GM18505 (cell line): ENCODE results near the gene RBBP5.

Source experiments
- ATAC-seq: cut with Tn5 transposase; IDR thresholded peaks from one replicate; pipeline ENCODE4 v1.9.1; 2021; ENCODE audit not compliant: unreplicated experiment
- POLR2A ChIP-seq: IDR thresholded peaks from 4 replicates; pipeline ENCODE4 v1.6.1; 2011; ENCODE audit warnings: borderline replicate concordance; ENCODE audit not compliant: insufficient read depth, insufficient read length; ENCODE audit errors: extremely low read depth

Gene RBBP5

DNA sequence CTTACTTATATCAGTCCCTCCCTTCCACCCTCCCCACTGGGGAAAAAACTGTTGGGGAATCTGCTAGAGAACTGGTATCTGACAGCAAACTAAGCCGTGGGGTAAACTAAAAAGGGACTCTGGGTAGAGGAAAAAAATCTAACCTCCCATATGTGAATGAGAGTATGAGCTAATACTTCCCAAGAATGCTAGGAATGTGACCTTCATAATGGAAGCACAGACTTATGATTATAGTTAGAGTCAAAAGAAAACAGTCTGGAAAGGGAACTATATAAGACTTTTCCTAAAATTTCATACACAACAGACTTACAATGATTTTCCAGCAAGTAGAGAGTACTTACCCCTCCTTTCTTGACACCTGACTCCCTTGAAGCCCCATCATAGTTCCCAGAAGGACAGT lies 23.0 kb upstream of the RBBP5 start:
- no peak for TF ChIP-seq POLR2A
- no peak for ATAC-seq

DNA sequence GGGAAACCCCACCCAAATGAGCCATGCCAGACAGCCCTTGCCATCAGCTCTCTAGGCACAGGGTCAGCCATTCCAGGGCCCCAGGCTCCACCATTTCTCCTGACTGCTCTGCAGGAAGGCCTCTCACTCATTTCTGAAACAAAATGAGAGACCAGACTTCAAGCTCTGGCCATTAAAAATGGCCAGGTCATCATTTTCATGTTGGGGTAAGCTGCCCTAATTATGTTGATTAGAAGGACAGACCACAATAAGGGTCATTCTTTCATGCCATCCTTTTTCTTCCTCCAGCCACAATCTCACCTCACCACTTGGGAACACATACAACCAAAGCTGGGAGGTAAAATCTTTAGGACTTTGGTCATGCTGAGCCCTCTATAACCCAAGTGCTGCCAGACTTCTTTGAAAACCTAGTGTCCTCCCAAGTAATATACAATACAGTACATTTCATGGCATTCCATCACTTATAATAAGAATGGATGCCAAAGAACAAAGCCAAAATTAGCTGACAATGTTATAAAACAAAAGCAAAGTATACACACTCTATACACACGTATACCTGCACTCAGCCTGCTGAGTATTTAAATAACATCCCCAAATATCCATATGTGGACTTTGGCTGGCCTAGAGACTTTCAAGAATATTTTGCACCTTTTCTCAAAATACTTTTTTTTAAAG lies 22.4 kb upstream of the RBBP5 start:
- ATAC-seq, result no peak
- no peak for TF ChIP-seq POLR2A

- TF ChIP-seq POLR2A, result no peak
- no peak for ATAC-seq
These were observed 20.3 kb upstream of the RBBP5 start for GRCh38 chr1:205142102-205142469.

DNA sequence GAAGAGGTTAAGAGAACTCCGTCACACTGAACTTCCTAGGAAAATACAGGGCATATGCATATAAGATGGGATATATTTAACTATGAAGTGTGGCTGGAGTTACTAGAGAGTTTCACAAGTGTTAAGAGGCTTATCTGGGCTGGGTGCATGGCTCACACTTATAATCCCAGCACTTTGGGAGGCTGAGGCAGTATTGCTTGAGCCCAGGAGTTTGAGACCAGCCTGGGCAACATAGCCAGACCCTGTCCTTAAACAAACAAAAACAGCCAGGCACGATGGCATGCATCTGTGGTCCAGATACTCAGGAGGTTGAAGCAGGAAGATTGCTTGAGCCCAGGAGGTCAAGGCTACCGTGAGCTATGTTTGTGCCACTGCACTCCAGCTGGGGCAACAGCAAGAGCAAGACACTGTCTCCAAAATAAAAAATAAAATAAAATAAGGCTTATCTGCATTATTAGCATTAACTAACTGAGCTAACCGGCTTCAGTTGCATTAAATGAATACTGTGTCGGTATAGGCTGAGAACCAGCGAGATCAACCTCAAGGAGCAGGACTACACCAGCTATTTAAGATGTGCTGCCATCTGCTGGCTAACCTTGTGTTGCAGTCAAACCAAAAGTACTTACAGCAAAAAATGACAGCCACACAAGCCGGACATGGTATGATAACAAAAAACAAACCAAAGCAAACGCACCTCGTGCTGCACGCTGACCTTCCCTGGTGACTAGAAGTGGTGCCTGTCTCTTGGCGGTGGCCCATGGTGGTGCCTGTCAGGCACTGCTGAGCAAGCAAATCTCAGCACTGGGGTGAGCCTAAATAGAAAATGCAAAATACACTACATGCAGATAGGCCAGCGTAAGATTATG lies 19.7 kb upstream of the RBBP5 start:
- ATAC-seq, result no peak
- no peak for TF ChIP-seq POLR2A

- ATAC-seq, result no peak
- no peak for TF ChIP-seq POLR2A
These were observed 18.3 kb upstream of the RBBP5 start for GRCh38 chr1:205140113-205140512.

DNA sequence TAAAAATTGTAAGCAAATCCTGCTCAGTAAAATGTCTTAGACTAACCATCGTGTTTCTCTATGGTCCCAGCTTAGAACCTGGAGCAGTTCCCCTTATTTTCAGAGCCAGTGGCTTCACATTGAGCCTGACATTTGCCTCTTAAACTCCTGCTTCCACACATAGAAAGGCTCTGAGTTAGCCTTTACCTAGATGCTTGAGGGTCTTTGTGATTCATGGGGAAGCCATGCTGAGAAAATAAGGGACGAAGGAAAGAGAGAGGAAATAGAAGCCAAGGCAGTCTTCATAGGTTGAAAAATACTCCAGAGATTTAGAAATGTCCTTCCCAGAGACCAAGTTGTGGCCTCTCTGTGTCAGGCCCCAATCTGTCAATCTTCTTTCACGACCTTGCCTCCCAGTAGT lies 16.1 kb upstream of the RBBP5 start:
- no peak for TF ChIP-seq POLR2A
- ATAC-seq, result no peak

- no peak for TF ChIP-seq POLR2A
- ATAC-seq, result no peak
These were observed 11.5 kb upstream of the RBBP5 start for GRCh38 chr1:205133287-205133686.

- no peak for ATAC-seq
- no peak for TF ChIP-seq POLR2A
These were observed 7.8 kb upstream of the RBBP5 start for GRCh38 chr1:205129447-205130029.

GRCh38 chr1:205128050-205128449 lies 6.3 kb upstream of the RBBP5 start:
- no peak for TF ChIP-seq POLR2A
- ATAC-seq, result no peak

- TF ChIP-seq POLR2A, result no peak
- ATAC-seq, result no peak
These were observed 5.9 kb upstream of the RBBP5 start for GRCh38 chr1:205127646-205128045.

GRCh38 chr1:205124726-205125125 lies 2.9 kb upstream of the RBBP5 start:
- no peak for TF ChIP-seq POLR2A
- no peak for ATAC-seq

DNA sequence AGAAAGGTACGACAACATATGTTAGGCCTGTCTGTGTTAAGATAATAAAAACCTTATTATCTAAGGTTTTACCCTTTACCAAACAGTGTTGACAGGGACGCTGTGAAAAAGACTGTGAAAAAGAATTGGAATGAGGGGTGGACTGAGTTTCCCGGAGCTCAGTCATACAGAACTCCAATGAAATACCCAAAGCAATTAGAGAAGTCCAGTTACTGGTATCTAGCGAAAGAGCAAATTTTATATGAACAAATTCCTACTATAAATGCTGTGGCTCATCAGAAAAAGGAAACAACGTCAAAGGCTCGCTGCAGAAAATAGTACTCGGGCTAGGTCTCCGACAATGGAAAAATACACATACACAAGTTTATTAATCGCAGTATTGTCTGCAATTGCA lies 708 bp upstream of the RBBP5 start:
- no peak for TF ChIP-seq POLR2A
- ATAC-seq, result no peak

DNA sequence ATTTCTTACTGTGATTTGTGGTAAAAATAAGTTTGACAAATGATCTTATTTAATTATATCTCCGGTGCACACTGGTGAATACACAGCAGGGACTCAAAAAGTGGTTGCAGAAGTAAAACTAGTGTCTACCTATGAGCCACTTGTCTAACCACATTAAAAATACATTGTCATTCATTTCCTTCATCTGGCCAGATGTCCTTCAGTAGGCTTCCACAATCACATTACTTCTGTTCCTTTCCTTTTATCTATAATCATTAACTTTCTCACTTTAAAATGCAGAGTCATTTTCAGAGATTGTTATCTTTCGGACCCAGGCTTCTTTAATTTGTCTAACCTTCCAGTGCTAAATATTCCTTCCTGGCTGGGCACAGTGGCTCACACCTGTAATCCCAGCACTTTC lies 3.0 kb downstream of the RBBP5 start:
- TF ChIP-seq POLR2A, result no peak
- no peak for ATAC-seq

- ATAC-seq, result no peak
- no peak for TF ChIP-seq POLR2A
These were observed 10.4 kb downstream of the RBBP5 start for GRCh38 chr1:205111354-205111753.

GRCh38 chr1:205109711-205110110 lies 12.1 kb downstream of the RBBP5 start:
- no peak for ATAC-seq
- TF ChIP-seq POLR2A, result no peak

DNA sequence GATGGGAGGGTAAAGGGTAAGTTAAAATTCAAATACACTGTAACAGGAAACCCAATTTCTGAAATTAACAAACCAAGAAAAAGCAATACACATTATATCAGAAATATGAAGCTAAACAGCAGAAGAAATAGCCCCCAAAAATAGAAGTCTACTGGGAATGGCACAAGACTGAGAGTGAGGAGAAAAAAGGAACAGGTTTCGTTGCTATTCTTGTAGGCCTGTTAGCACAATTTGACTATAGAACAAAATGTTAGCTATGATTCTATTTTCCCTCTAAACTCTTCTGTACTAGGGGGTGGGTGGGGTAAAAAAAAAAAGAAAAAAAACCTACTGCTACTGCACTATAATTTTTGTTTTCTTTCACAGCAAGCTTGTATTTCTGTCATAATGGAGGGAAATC lies 12.5 kb downstream of the RBBP5 start:
- no peak for TF ChIP-seq POLR2A
- ATAC-seq, result no peak
